ENCODE data around the gene SEMA3B.
"Not testable (repeated sequence)": the region's sequence is repeated elsewhere in the genome, so short reads cannot be mapped to it uniquely, and the experiment has no call there.

The SEMA3B gene

GRCh38 chr3:50268703-50269451, at the start of gene SEMA3B:
TSS of gene SEMA3B (plus strand) at chr3:50269147. CDS start at chr3:50269241, 94 bp downstream.
- DNase-seq (ENCODE audit: low read depth): no peak

- DNase-seq (ENCODE audit: low read depth): no peak
Measured at GRCh38 chr3:50219285-50219684, 49.7 kb upstream of the SEMA3B start.

- DNase-seq (ENCODE audit: low read depth): no peak
Measured at GRCh38 chr3:50220109-50220508, 48.8 kb upstream of the SEMA3B start.

GRCh38 chr3:50221051-50221410, 47.9 kb upstream of the SEMA3B start:
- no peak for DNase-seq (ENCODE audit: low read depth)

- DNase-seq (ENCODE audit: low read depth): no peak
Measured at GRCh38 chr3:50221411-50222168, 47.4 kb upstream of the SEMA3B start.

- DNase-seq (ENCODE audit: low read depth): no peak
Measured at GRCh38 chr3:50222169-50222528, 46.8 kb upstream of the SEMA3B start.

- DNase-seq (ENCODE audit: low read depth): no peak
Measured at GRCh38 chr3:50224639-50225038, 44.3 kb upstream of the SEMA3B start.

- no peak for DNase-seq (ENCODE audit: low read depth)
Measured at GRCh38 chr3:50226888-50227389, 42.0 kb upstream of the SEMA3B start.

GRCh38 chr3:50227390-50228183, 41.4 kb upstream of the SEMA3B start:
- DNase-seq (ENCODE audit: low read depth): peak; percentile 79

GRCh38 chr3:50228184-50228763, 40.7 kb upstream of the SEMA3B start:
- DNase-seq (ENCODE audit: low read depth): not testable (repeated sequence)

- DNase-seq (ENCODE audit: low read depth): no peak
Measured at GRCh38 chr3:50229490-50229889, 39.5 kb upstream of the SEMA3B start.

- DNase-seq (ENCODE audit: low read depth): no peak
Measured at GRCh38 chr3:50230104-50230793, 38.7 kb upstream of the SEMA3B start.

- no peak for DNase-seq (ENCODE audit: low read depth)
Measured at GRCh38 chr3:50230794-50231125, 38.2 kb upstream of the SEMA3B start.

- no peak for DNase-seq (ENCODE audit: low read depth)
Measured at GRCh38 chr3:50231581-50231980, 37.4 kb upstream of the SEMA3B start.

- no peak for DNase-seq (ENCODE audit: low read depth)
Measured at GRCh38 chr3:50232303-50232702, 36.6 kb upstream of the SEMA3B start.

GRCh38 chr3:50233176-50233575, 35.8 kb upstream of the SEMA3B start:
- DNase-seq (ENCODE audit: low read depth): no peak

GRCh38 chr3:50235716-50236483, 33.0 kb upstream of the SEMA3B start, which contains the start of gene GNAI2:
TSS of gene GNAI2 (plus strand) at chr3:50236204. CDS start at chr3:50236336, 132 bp downstream.
- DNase-seq (ENCODE audit: low read depth): peak; percentile 93

GRCh38 chr3:50236484-50237132, 32.3 kb upstream of the SEMA3B start:
- no peak for DNase-seq (ENCODE audit: low read depth)

GRCh38 chr3:50237133-50237651, 31.8 kb upstream of the SEMA3B start:
- DNase-seq (ENCODE audit: low read depth): no peak

Measured in stimulated activated CD8-positive, alpha-beta memory T cell treated with anti-CD3 and anti-CD28 coated beads, Interleukin-15, amount 100 ng/mL, for 1 hour (primary cell).